ENCODE results near the gene MMP3. TPM values are rescaled to one million over a fixed set of nuclear protein-coding genes. Genes with fewer than 3 reads are reported as not detected.

Gene MMP3
- total and polyA plus RNA-seq, 9 of the 15 experiments (the other 6 are each of a cell fraction or from before 2014, with no cell fraction given): not detected

DNA sequence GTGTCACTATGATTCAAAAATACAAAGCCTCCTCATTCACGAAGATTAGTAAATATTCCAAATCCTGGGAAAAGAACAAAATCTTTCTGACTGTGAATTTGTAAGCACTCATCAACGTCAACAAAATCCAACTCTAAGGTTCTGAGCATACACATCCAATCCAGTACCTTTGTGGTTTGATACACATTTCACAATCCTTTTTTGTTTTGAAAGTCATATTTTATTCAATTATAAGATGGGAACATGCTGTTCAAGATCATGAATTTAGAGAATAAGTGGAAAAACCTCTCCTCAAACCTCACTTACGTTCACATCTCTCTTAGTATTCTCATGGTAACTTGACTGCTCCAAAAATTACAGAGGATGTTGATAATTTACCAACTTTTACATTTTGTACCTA, 9.6 kb upstream of the MMP3 start (continued):
- TF ChIP-seq, protein P1, sequence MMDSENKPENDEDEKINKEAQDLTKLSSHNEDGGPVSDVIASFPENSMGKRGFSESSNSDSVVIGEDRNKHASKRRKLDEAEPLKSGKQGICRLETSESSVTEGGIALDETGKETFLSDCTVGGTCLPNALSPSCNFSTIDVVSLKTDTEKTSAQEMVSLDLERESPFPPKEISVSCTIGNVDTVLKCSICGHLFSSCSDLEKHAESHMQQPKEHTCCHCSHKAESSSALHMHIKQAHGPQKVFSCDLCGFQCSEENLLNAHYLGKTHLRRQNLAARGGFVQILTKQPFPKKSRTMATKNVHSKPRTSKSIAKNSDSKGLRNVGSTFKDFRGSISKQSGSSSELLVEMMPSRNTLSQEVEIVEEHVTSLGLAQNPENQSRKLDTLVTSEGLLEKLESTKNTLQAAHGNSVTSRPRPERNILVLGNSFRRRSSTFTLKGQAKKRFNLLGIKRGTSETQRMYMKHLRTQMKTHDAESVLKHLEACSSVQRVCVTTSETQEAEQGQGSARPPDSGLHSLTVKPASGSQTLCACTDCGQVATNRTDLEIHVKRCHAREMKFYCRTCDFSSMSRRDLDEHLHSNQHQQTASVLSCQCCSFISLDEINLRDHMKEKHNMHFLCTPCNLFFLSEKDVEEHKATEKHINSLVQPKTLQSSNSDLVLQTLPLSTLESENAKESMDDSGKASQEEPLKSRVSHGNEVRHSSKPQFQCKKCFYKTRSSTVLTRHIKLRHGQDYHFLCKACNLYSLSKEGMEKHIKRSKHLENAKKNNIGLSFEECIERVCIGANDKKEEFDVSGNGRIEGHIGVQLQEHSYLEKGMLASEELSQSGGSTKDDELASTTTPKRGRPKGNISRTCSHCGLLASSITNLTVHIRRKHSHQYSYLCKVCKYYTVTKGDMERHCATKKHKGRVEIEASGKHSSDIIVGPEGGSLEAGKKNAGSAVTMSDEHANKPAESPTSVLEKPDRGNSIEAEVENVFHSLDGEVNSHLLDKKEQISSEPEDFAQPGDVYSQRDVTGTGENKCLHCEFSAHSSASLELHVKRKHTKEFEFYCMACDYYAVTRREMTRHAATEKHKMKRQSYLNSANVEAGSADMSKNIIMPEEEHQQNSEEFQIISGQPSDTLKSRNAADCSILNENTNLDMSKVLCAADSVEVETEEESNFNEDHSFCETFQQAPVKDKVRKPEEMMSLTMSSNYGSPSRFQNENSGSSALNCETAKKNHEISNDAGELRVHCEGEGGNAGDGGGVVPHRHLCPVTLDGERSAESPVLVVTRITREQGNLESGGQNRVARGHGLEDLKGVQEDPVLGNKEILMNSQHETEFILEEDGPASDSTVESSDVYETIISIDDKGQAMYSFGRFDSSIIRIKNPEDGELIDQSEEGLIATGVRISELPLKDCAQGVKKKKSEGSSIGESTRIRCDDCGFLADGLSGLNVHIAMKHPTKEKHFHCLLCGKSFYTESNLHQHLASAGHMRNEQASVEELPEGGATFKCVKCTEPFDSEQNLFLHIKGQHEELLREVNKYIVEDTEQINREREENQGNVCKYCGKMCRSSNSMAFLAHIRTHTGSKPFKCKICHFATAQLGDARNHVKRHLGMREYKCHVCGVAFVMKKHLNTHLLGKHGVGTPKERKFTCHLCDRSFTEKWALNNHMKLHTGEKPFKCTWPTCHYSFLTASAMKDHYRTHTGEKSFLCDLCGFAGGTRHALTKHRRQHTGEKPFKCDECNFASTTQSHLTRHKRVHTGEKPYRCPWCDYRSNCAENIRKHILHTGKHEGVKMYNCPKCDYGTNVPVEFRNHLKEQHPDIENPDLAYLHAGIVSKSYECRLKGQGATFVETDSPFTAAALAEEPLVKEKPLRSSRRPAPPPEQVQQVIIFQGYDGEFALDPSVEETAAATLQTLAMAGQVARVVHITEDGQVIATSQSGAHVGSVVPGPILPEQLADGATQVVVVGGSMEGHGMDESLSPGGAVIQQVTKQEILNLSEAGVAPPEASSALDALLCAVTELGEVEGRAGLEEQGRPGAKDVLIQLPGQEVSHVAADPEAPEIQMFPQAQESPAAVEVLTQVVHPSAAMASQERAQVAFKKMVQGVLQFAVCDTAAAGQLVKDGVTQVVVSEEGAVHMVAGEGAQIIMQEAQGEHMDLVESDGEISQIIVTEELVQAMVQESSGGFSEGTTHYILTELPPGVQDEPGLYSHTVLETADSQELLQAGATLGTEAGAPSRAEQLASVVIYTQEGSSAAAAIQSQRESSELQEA (IDR thresholded peaks at IDR 0.05; ENCODE audit: low read depth): no peak
- TF ChIP-seq TCFL5 (CRISPR knock-in tag; conservative IDR thresholded peaks at IDR 0.05): no peak
- TF ChIP-seq, protein P2, sequence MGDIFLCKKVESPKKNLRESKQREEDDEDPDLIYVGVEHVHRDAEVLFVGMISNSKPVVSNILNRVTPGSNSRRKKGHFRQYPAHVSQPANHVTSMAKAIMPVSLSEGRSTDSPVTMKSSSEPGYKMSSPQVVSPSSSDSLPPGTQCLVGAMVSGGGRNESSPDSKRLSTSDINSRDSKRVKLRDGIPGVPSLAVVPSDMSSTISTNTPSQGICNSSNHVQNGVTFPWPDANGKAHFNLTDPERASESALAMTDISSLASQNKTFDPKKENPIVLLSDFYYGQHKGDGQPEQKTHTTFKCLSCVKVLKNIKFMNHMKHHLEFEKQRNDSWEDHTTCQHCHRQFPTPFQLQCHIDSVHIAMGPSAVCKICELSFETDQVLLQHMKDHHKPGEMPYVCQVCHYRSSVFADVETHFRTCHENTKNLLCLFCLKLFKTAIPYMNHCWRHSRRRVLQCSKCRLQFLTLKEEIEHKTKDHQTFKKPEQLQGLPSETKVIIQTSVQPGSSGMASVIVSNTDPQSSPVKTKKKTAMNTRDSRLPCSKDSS (IDR thresholded peaks at IDR 0.05; ENCODE audit: low read depth, partially characterized antibody): no peak
- TF ChIP-seq FOXK1 (CRISPR knock-in tag; IDR thresholded peaks at IDR 0.05; ENCODE audit: borderline replicate concordance): no peak
- no peak for TF ChIP-seq CEBPG (CRISPR knock-in tag; IDR thresholded peaks at IDR 0.05)
- no peak for TF ChIP-seq CEBPG (tag; conservative IDR thresholded peaks at IDR 0.05 in 1 of 2, IDR thresholded peaks at IDR 0.05 in 1 of 2)
- no peak for TF ChIP-seq ZNF24 (IDR thresholded peaks at IDR 0.05)
- TF ChIP-seq ZNF583 (CRISPR knock-in tag; IDR thresholded peaks at IDR 0.05): no peak
- no peak for TF ChIP-seq POLR2H (tag; IDR thresholded peaks at IDR 0.05; ENCODE audit: low read depth)
